Transverse colon (tissue), 4 donors: ENCODE data around the gene ISG20. TPM values are rescaled to one million over a fixed set of nuclear protein-coding genes. Genes with fewer than 3 reads are reported as not detected.

Source experiments
- DNase-seq: peaks from one replicate; pipeline ENCODE4 v3.0.0-alpha.2; 2019
- H3K27ac ChIP-seq, 4 donors: fragments of 200-600 bp; sonication (generic); 2 replicates each; pipeline ENCODE4 v1.5.1; 2016 to 2018; ENCODE audit warnings: inconsistent platforms in 4 of 4
- H3K27me3 ChIP-seq: fragments of 200-600 bp; sonication (generic); 2 replicates; pipeline ENCODE4 v1.5.1; 2017; ENCODE audit warnings: inconsistent platforms
- H3K36me3 ChIP-seq, 4 donors: fragments of 200-600 bp; sonication (generic); 2 replicates each; pipeline ENCODE4 v1.5.1; 2017 to 2019; ENCODE audit warnings: inconsistent platforms in 4 of 4
- H3K4me1 ChIP-seq, 4 donors: fragments of 200-600 bp; sonication (generic); 2 replicates each; pipeline ENCODE4 v1.5.1; 2017 to 2020; ENCODE audit warnings: inconsistent platforms in 4 of 4
- H3K4me3 ChIP-seq, 4 donors: fragments of 200-600 bp; sonication (generic); 1 replicate in 1 of 4; 2 replicates in 3 of 4; pipeline versions ENCODE4 v1.5.1 to v1.6.1; 2017 to 2019; ENCODE audit warnings: inconsistent platforms in 4 of 4
- H3K9me3 ChIP-seq, 2 donors: fragments of 200-600 bp; sonication (generic); 2 replicates each; pipeline ENCODE4 v1.5.1; 2017 to 2019; ENCODE audit warnings: inconsistent platforms in 2 of 2
- EP300 ChIP-seq: sonication (generic); formaldehyde crosslinking; IDR thresholded peaks from one replicate; pipeline ENCODE4 v1.6.1; 2017; ENCODE audit warnings: antibody characterized with exemption, low read depth
- POLR2A ChIP-seq: fragments of 450-650 bp; IDR thresholded peaks from one replicate; pipeline ENCODE4 v1.6.1; 2016; ENCODE audit warnings: antibody characterized with exemption, mild to moderate bottlenecking, moderate library complexity
- POLR2AphosphoS5 ChIP-seq, 3 donors: sonication (generic); formaldehyde crosslinking; IDR thresholded peaks; one replicate each; pipeline ENCODE4 v1.6.1; 2016; ENCODE audit warnings: antibody characterized with exemption in 3 of 3
- WGBS, 2 donors: methylation state at CpG; one replicate each; pipeline ENCODE4 v1.1.5; 2018; ENCODE audit warnings: low coverage in 1 of 2; 5-methylcytosine and 5-hydroxymethylcytosine counted together
- in situ Hi-C, 4 donors: fragments of 200-750 bp; cut with MboI; loops; one replicate each; pipeline versions ENCODE4 v1.15.0 to v1.15.1; 2017; ENCODE audit warnings: low sequenced_read_pairs in 3 of 4, low pct_ligation_motif_present in 1 of 4, low pct_unique_long_range_greater_than_20kb in 1 of 4
- intact Hi-C: fragments of 100-400 bp; cut with DNase I; formaldehyde crosslinking; loops from one replicate; pipeline ENCODE4 v1.15.1; 2023; ENCODE audit warnings: low total_unique reads
- total RNA-seq, 4 donors: library from RNA; depleted of rRNA; stranded (reverse); fragments of >200 nt; gene quantifications; one replicate each; pipeline ENCODE4 v1.1.0, GENCODE V29; 2016
- TF ChIP-seq, protein P1 (sequence below), 5 experiments: fragments of 200-600 bp in 3 of 5; fragments of 450-650 bp in 2 of 5; sonication (generic) in 3 of 5; IDR thresholded peaks; 1 replicate in 2 of 5; 2 replicates in 3 of 5; pipeline ENCODE4 v1.5.1; 2016 to 2017; ENCODE audit warnings: antibody characterized with exemption in 5 of 5, inconsistent platforms in 3 of 5, mild to moderate bottlenecking in 2 of 5, moderate library complexity in 1 of 5

ISG20 gene
- total RNA-seq, 4 donors from 2014 or later = 18.7 to 51.9 (median 38.6) TPM

DNA sequence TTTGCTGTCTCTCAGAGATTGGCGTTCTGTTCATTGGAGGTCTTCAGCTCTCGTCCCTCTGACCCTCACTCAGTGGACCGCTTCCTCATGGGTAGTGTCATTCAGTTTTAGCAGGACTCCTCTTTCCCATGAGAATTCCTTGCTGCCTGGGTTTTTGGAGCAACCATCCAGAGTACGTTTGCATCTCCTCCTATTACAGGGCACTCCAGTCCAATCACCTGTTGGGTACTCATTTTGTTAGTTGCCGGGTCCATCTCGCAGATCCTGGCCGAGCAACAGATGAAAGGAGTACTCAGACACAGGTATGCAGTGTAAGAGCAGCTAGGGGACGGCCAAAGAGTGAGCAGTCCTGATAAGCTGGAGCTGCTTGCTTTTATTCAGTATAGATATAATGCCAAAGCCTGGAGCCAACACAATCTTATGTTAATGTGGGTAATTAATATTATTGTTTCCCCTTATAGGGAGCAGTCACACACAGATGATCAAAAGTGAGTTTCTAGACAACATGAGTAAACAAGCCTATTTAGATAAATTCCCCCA, 49.6 kb downstream of the ISG20 start:
- intact Hi-C loops = no loop called here
- DNase-seq = no peak

DNA sequence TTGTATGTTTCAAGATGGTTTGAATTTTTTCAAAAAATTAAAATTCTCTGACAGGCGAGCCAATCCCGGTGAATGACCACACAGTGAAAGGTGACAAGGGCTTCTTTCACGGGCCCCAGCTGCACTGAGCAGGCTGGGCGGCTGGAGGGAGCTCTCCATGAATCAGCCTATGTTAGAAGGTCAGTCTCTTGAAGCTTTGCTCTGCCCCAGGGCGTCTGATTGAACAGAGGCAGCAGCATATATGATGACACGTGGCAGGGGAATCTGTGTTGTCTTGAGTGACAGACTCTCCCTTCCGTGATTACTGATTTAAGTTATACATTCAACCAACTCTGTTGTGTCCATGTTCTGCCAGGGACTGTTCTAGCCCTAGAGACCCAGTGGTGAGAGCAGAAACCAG, 51.5 kb downstream of the ISG20 start:
- Histone ChIP-seq H3K4me3 (no peak overlapping the region), H3K27me3 (no peaks in the 10 kb centered on the region), H3K9me3 (no peaks in the 10 kb centered on the region), H3K36me3 (no peaks in the 10 kb centered on the region), H3K27ac (no peak overlapping the region), H3K4me1 (no peaks in the 10 kb centered on the region)
- intact Hi-C loops (no loop called here), in situ Hi-C loops (no loop called here)
- TF ChIP-seq POLR2AphosphoS5 (IDR thresholded peaks at IDR 0.05) = no peak
- TF ChIP-seq EP300 = no peak
- 81% methylated on average over 7 of the region's 7 CpGs; no CpG with 5 or more reads in 1 of the 2 donors for WGBS, 2 donors
- no peak for DNase-seq

More for the DNA sequence above, 49.6 kb downstream of the ISG20 start:
- TF ChIP-seq POLR2AphosphoS5 (IDR thresholded peaks at IDR 0.05) = no peak
- Histone ChIP-seq H3K4me1 (no peaks in the 10 kb centered on the region), H3K27ac (no peak overlapping the region), H3K36me3 (no peaks in the 10 kb centered on the region), H3K27me3 (no peaks in the 10 kb centered on the region), H3K4me3 (no peak overlapping the region), H3K9me3 (no peaks in the 10 kb centered on the region)
- in situ Hi-C loops = no loop called here
- 76 to 85% methylated on average over 4 to 8 of the region's 8 CpGs for WGBS, 2 donors

DNA sequence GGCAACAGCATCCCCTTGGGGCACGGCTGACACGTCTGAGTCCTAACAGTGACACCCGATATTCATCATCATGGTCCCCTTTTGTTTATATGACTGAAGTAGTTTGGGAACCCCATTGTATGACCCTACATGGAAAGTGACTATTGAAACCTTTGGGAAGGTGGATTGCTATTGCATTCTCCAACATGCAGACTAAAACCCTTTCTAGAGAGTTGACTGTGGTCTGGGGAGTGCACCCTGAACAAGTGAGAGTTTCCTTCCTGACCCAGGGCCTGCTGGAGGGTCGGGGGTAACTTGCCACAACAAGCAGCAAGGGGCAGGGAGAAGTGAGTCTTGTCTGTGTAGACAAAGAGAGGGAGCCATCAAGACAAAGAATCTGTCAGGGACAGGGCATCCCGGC, 54.4 kb downstream of the ISG20 start:
- no peaks in the 10 kb centered on the region for H3K27me3 ChIP-seq
- no peak overlapping the region for H3K4me3 ChIP-seq

DNA sequence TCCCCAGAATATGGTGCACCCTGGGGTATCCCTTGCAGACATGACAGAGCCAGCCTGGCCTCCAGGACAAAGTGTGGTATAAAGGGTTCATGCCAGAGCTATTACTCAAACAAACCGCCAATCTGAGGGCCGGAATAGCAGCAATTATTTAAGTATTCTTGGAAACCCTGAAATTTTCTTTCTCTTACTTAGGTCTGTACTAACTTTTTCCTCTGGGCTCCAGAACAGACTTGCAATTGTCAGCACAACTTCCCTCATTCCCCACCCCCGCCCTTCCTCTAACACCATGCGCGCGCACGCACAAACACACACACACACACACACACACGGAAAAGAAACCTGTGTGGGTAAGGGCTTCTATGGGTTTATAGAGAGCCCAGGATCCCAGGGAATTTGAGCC, 56.3 kb downstream of the ISG20 start:
- Histone ChIP-seq H3K27ac (no peak overlapping the region), H3K9me3 (no peaks in the 10 kb centered on the region), H3K27me3 (no peaks in the 10 kb centered on the region), H3K36me3 (no peaks in the 10 kb centered on the region), H3K4me3 (no peak overlapping the region), H3K4me1 (no peaks in the 10 kb centered on the region)
- DNase-seq = no peak
- WGBS, 2 donors = 81 to 100% methylated on average over 1 to 8 of the region's 8 CpGs
- in situ Hi-C loops = no loop called here
- intact Hi-C loops = no loop called here
- no peak for TF ChIP-seq EP300
- no peak for TF ChIP-seq POLR2AphosphoS5 (IDR thresholded peaks at IDR 0.05)
- TF ChIP-seq POLR2A = no peak
- TF ChIP-seq, protein P1, sequence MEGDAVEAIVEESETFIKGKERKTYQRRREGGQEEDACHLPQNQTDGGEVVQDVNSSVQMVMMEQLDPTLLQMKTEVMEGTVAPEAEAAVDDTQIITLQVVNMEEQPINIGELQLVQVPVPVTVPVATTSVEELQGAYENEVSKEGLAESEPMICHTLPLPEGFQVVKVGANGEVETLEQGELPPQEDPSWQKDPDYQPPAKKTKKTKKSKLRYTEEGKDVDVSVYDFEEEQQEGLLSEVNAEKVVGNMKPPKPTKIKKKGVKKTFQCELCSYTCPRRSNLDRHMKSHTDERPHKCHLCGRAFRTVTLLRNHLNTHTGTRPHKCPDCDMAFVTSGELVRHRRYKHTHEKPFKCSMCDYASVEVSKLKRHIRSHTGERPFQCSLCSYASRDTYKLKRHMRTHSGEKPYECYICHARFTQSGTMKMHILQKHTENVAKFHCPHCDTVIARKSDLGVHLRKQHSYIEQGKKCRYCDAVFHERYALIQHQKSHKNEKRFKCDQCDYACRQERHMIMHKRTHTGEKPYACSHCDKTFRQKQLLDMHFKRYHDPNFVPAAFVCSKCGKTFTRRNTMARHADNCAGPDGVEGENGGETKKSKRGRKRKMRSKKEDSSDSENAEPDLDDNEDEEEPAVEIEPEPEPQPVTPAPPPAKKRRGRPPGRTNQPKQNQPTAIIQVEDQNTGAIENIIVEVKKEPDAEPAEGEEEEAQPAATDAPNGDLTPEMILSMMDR (IDR thresholded peaks at IDR 0.05) = no peak

More for the DNA sequence above, 54.4 kb downstream of the ISG20 start:
- WGBS, 2 donors = 52 to 68% methylated on average over 4 to 5 of the region's 5 CpGs
- Histone ChIP-seq H3K36me3 (no peaks in the 10 kb centered on the region), H3K9me3 (no peaks in the 10 kb centered on the region), H3K4me1 (no peaks in the 10 kb centered on the region), H3K27ac (no peak overlapping the region)
- DNase-seq = no peak
- TF ChIP-seq POLR2A (no peak), EP300 (no peak), POLR2AphosphoS5 (IDR thresholded peaks at IDR 0.05) (no peak)
- TF ChIP-seq, protein P1 (IDR thresholded peaks at IDR 0.05) = no peak
- intact Hi-C loops (no loop called here), in situ Hi-C loops (no loop called here)

- no peak overlapping the region for H3K4me3 ChIP-seq
- intact Hi-C loops = no loop called here
- in situ Hi-C loops = no loop called here
- TF ChIP-seq, protein P1 (IDR thresholded peaks at IDR 0.05) = no peak
- TF ChIP-seq POLR2AphosphoS5 (IDR thresholded peaks at IDR 0.05) (no peak), POLR2A (no peak), EP300 (no peak)
- H3K9me3 ChIP-seq = no peaks in the 10 kb centered on the region
- H3K27me3 ChIP-seq = no peaks in the 10 kb centered on the region
- no peak for DNase-seq
- H3K4me1 ChIP-seq = no peaks in the 10 kb centered on the region
- 72% methylated on average over 18 of the region's 20 CpGs; no CpG with 5 or more reads in 1 of the 2 donors for WGBS, 2 donors
- H3K36me3 ChIP-seq = no peaks in the 10 kb centered on the region
- H3K27ac ChIP-seq = no peak overlapping the region
Observed at GRCh38 chr15:88695691-88696251, 57.0 kb downstream of the ISG20 start.
